ENCODE measurements around the gene PRDM9. TPM values are rescaled to one million over a fixed set of nuclear protein-coding genes. Genes with fewer than 3 reads are reported as not detected.

PRDM9 gene
- total RNA-seq (2021) (not detected in 2 replicates), Bru-seq, nascent RNA (not detected), BruChase-seq, experiment 1, labeled RNA remaining after a 2-hour chase (not detected), BruChase-seq, experiment 2, labeled RNA remaining after a 6-hour chase (not detected)
- long read RNA-seq = 0 reads

- H3K4me3 ChIP-seq (ENCODE audit: low read depth, low read length, poor library complexity, severe bottlenecking) = no peak within 1 kb of the TSS
- H3K27me3 ChIP-seq (replicated peaks; ENCODE audit: insufficient read depth, low read depth, low read length, poor library complexity) = no peaks in the 10 kb centered on the region
- intact Hi-C loops (cut with micrococcal nuclease; ENCODE audit: unreplicated experiment) = loop anchor here (10.0 kb wide), 1 partner anchor 302 kb away; no protein-coding TSS in a partner anchor
- TF ChIP-seq CTCF (conservative IDR thresholded peaks at IDR 0.05; ENCODE audit: low read depth, low read length) (no peak), EZH2 (IDR thresholded peaks at IDR 0.05; ENCODE audit: borderline replicate concordance, low read depth, low read length, poor library complexity, severe bottlenecking) (no peak)
- H3K36me3 ChIP-seq (ENCODE audit: insufficient read depth, low read length, poor library complexity, severe bottlenecking) = no peaks in the 10 kb centered on the region
- CTCF ChIA-PET = interaction anchor here (1.1 kb wide), 1 partner anchor 174 kb away, joined by 3 read pairs; no protein-coding TSS in a partner anchor
- DNase-seq (ENCODE audit: low spot score) = peak; percentile 31
- H3K9me3 ChIP-seq (ENCODE audit: low read depth, low read length, poor library complexity, severe bottlenecking) = no peaks in the 10 kb centered on the region
- H3K27ac ChIP-seq (ENCODE audit: low read depth, low read length, poor library complexity, severe bottlenecking) = no peak within 1 kb of the TSS
- POLR2A ChIA-PET (ENCODE audit: low non-redundant PET) = no interaction called here
- no TSS peak for BruUV-seq (replicated peaks)
- H3K4me1 ChIP-seq (ENCODE audit: insufficient read depth, low read length, poor library complexity, severe bottlenecking) = no peaks in the 10 kb centered on the region
These were observed at the start of gene PRDM9 for GRCh38 chr5:23507278-23507685. Gene PRDM9, plus strand, starts transcription at chr5:23507609. Its CDS starts 1,425 bp downstream, at chr5:23509034.

- no peak overlapping the region for H3K4me3 ChIP-seq (ENCODE audit: low read depth, low read length, poor library complexity, severe bottlenecking)
- no peaks in the 10 kb centered on the region for H3K27me3 ChIP-seq (replicated peaks; ENCODE audit: insufficient read depth, low read depth, low read length, poor library complexity)
- DNase-seq (ENCODE audit: low spot score) = no peak
- TF ChIP-seq CTCF (conservative IDR thresholded peaks at IDR 0.05; ENCODE audit: low read depth, low read length) (no peak), EZH2 (IDR thresholded peaks at IDR 0.05; ENCODE audit: borderline replicate concordance, low read depth, low read length, poor library complexity, severe bottlenecking) (no peak)
- no peak overlapping the region for H3K27ac ChIP-seq (ENCODE audit: low read depth, low read length, poor library complexity, severe bottlenecking)
- intact Hi-C loops (cut with micrococcal nuclease; ENCODE audit: unreplicated experiment) = no loop called here
- no peaks in the 10 kb centered on the region for H3K36me3 ChIP-seq (ENCODE audit: insufficient read depth, low read length, poor library complexity, severe bottlenecking)
- POLR2A ChIA-PET (ENCODE audit: low non-redundant PET) = no interaction called here
- H3K4me1 ChIP-seq (ENCODE audit: insufficient read depth, low read length, poor library complexity, severe bottlenecking) = no peaks in the 10 kb centered on the region
- CTCF ChIA-PET = no interaction called here
- BruUV-seq (replicated peaks) = no TSS peak
- H3K9me3 ChIP-seq (ENCODE audit: low read depth, low read length, poor library complexity, severe bottlenecking) = no peaks in the 10 kb centered on the region
These were observed 49.6 kb upstream of the PRDM9 start for GRCh38 chr5:23457780-23458179.

DNA sequence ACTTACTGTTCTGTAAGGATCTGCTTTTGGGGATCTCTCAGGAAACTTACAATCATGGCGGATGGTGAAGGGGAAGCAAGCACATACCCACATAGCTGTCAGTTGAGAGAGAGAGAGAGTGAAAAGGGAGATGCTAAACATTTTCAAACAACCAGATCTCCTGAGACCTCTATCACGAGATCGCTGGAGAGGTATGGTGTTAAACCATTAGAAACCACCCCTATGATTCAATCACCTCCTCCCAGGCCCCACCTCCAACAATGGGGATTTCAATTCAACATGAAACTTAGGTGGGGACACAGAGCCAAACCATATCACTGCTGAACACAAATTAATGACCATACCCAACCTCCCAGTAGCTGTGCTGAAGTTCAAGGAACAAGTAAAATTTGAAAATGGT lies 48.2 kb upstream of the PRDM9 start:
- TF ChIP-seq EZH2 (IDR thresholded peaks at IDR 0.05; ENCODE audit: borderline replicate concordance, low read depth, low read length, poor library complexity, severe bottlenecking) = no peak
- no peak for TF ChIP-seq CTCF (conservative IDR thresholded peaks at IDR 0.05; ENCODE audit: low read depth, low read length)
- POLR2A ChIA-PET (ENCODE audit: low non-redundant PET) = no interaction called here
- intact Hi-C loops (cut with micrococcal nuclease; ENCODE audit: unreplicated experiment) = no loop called here
- H3K4me1 ChIP-seq (ENCODE audit: insufficient read depth, low read length, poor library complexity, severe bottlenecking) = no peaks in the 10 kb centered on the region
- no peaks in the 10 kb centered on the region for H3K36me3 ChIP-seq (ENCODE audit: insufficient read depth, low read length, poor library complexity, severe bottlenecking)
- DNase-seq (ENCODE audit: low spot score) = no peak
- no peak overlapping the region for H3K27ac ChIP-seq (ENCODE audit: low read depth, low read length, poor library complexity, severe bottlenecking)
- BruUV-seq (replicated peaks) = no TSS peak
- CTCF ChIA-PET = no interaction called here
- H3K9me3 ChIP-seq (ENCODE audit: low read depth, low read length, poor library complexity, severe bottlenecking) = no peaks in the 10 kb centered on the region
- no peak overlapping the region for H3K4me3 ChIP-seq (ENCODE audit: low read depth, low read length, poor library complexity, severe bottlenecking)
- no peaks in the 10 kb centered on the region for H3K27me3 ChIP-seq (replicated peaks; ENCODE audit: insufficient read depth, low read depth, low read length, poor library complexity)
